Posterior vena cava (tissue), 2 donors: Measurements from ENCODE around the gene PECR. TPM values are rescaled to one million over a fixed set of nuclear protein-coding genes. Genes with fewer than 3 reads are reported as not detected.
"Not testable (repeated sequence)": the region's sequence is repeated elsewhere in the genome, so short reads cannot be mapped to it uniquely, and the experiment has no call there.

Experiments used
- DNase-seq: peaks from one replicate; pipeline ENCODE4 v3.0.0-alpha.2; 2020; ENCODE audit warnings: low spot score
- intact Hi-C, 2 donors: fragments of 100-400 bp; cut with DNase I; formaldehyde crosslinking; loops; one replicate each; pipeline versions ENCODE4 v1.14.1 to v1.14.2; 2022 to 2023
- total RNA-seq, 2 donors: library from RNA; stranded (reverse); fragmentation: NEBNext Ultra II Directional; extraction: Animal tissue kit (Norgen Biotek cat#: 25700); gene quantifications; one replicate each; pipeline ENCODE4 v1.2.1, GENCODE V29; 2021
- donor health status: DM: yes; HTN: yes; CAD: no.
- donor health status: DM: yes; HTN: yes; CAD: no.

Gene PECR
- total RNA-seq, 2 donors from 2014 or later: 3.4 to 4.5 TPM

DNA sequence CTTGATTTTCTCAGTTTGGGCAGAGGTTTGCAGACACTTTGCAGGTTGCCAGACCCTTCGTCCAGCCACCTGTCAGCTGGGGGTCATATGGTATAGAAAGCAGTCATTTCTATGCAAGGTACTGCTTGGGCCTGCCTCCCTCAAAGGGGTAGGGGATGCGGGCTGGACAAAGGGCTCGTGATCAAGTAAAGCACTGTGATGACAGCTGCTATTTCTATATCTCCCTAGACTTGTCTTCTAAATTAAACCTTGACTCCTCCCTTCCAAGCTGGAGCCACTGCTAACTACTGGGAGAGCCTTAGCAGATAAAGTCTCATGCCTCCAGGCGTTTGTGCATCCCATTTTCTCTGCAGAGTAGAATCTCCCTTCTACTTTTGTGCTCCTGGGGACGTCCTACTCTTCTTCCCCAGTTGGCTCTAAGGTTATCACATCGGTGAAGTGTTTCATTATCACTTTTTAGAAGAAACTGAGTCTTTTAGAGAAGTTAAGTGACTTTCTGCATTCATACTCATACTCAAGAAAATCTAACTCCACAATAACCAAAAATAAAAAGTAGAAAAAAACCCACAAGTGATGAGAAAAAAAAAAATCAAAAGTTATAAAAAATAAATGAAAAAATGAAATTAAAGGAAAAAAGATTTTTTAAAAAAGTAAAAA, 26.8 kb upstream of the PECR start:
- intact Hi-C loops: no loop called here
- DNase-seq: no peak

DNA sequence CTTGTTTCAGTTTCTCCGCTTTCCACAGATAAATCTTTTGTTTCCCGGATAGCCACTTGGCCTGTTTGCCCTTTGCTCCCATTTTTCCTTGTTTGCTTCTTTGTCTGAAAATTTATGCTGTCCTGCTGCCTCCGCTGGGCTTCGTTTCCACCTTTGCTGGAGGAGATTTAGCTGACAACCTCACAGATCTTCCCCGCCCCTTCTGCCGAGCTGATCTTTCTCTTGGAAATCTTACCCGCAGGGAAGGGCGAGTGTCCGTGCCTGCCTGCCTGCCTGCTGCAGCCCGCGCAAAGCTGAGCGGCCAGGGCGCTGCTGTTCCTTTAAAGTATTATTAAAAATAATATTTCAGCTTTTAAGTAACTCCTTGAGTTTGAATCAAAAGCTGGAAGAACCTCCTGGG, 26.2 kb upstream of the PECR start:
- no peak for DNase-seq
- intact Hi-C loops: no loop called here

DNA sequence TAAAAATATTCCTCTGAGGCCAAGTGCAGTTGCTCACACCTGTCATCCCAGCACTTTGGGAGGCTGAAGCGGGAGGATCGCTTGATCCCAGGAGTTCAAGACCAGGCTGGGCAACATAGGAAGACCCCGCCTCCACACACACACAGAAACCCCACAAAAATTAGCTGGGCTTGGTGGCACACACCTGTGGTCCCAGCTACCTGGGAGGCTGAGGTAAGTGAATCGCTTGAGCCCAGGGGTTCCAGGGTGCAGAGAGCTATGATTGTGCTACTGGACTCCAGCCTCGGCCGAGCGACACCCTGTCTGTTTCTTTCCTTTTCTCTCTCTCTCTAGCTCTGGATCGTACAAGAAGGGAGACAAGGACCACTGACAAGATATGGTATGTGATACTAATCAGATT, 25.7 kb upstream of the PECR start:
- intact Hi-C loops: no loop called here
- DNase-seq: no peak

DNA sequence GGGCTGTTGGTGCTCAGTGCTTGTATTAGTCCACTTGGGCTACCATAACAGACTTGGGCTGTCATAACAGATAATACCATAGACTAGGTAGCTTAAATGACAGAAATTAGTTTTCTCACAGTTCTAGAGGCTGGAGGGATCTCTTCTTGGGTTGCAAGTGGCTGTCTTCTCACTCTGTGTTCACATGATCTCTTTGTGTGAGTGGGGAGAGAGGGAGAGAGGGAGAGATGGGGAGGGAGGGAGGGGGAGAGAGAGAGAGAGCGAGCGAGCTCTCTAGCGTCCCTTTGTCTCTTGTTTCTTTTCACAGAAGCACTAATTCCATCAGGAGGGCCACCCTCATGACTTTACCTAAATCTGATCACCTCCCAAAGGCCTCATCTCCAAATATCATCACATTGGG, 23.1 kb upstream of the PECR start:
- intact Hi-C loops: no loop called here
- DNase-seq: no peak

DNA sequence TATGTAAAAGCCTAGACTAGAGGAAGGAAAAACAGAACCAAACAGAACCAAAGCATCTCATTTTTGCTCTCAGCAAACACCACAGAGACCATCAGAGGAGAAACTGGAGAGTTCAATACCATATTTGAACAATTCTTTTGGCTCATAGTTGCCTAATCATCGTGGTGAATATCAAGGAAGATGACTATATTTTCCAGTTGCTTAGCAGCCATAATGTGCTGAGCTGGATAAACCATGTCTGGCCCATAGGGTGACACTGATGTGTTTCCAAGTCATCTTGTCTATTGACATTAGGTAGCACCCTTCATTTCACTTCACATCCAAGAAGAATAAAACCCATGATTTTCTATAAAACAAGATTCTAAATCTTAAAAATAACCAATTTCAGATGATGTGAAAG, 21.6 kb upstream of the PECR start:
- intact Hi-C loops: no loop called here
- DNase-seq: no peak

DNA sequence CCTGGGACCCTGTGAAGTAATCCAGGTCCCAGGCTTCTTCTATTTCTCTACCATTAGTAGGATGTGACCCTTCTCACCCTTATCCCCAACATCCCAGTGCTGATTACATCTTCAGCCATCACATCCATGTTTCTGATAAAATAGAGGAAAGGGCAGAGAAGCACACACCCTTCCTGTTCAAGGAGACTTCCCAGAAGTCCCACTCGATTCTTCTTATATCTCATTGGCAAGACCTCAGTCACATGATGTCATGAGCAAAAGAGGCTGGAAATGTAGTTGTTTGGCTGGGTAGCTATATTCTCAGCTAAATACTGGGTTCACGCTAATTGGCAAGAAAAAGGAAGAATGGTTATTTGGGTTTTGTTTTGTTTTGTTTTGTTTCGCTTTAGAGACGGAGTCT, 19.5 kb upstream of the PECR start:
- intact Hi-C loops: no loop called here
- no peak for DNase-seq

DNA sequence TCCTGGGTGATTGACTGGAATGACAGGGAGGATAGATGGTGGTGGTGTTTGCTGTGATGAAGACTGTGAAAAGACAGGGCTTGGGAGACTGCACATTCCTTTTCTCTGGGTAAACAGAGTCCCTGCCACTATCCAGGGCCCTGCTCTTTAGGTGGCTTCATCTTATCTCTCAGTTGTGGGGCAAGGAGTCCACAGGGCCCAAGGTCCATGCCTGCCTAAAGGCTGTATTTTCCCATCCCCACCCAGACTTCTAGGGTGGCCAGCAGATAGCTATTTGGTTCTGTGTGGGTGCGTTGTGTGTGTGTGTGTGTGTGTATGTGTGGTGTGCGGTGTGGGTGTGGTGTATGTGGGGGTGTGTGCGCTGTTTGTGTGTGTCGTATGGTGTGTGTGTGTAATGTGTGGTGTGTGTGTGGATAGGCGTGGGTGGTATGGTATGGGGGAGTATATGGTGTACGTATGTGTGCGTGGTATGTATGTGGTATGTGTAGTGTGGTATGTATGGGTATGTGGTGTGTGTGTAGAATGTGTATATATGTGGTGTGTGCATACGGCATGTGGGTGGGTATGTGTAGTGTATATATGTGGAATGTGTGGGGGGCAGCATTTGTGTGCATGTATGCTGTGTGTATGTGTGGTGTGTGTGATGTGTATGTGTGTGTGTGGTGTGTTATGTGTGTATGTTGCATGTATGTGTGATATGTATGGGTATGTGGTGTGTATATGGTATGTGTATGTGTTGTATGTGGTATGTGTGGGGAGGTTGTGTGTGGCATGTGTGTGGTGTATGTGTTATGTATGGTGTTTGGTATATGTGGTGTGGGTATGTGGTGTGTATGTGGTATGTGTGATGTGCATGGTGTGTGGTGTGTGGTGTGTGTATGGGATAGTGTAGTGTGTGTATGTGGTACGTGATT, 17.1 kb upstream of the PECR start:
- DNase-seq: no peak
- intact Hi-C loops: no loop called here

DNA sequence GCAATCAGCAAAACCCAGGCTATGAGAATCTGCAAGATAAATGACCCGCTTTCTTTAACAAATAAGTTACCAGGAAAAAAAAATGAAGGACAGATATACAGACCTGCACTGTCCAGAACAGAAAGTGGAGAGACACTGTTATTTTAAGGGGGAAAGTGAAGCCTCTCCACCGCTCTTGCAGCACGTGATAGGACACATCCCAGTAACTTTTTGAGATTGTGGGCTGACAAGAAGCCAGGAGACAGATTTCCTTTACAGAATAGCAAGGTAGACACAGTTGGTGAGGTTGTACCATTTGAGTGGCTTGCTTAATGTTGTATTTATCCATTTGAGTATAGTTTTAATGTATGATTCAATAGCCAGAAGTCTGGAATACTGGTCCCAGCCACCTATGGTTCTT, 13.1 kb upstream of the PECR start:
- no peak for DNase-seq
- intact Hi-C loops: no loop called here

DNA sequence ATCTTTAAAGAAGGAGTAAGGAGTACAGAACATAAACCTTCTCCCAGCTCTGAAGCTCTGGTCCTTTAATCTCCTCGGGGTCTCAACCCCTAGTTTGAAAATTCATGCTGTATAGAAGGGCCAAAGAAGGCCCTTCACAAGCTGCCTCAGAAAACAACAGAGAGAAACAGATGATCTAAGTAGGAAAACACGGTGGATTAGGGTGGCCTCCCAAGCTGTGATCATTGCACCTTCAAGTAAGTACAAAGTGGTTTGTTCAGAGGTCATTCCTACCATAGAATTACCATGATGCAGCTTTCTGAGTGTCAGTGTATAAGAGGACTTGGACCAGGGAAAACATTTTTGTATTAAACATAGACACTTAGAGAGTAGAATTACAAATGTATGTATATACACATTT, 11.0 kb upstream of the PECR start:
- DNase-seq: no peak
- intact Hi-C loops: no loop called here

DNA sequence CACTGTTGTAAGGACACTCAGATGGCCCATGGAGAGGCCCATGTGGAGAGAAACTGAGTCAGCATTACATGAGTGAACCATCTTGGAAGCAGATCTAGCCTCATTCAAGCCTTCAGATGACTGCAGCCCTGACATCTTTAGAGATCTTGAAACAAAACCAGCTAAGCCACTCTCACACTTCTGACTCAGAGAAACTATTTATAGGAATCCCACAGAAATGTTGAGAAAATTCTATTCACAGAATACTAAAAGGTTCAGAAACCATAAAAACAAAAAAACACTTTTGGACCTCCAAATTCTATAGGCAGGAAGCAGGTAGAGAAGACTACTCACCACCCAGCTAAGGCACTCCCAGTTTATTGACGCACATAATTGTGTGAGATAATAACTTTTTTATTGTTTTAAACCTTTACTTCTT, 8.8 kb upstream of the PECR start:
- DNase-seq: no peak
- intact Hi-C loops: no loop called here

DNA sequence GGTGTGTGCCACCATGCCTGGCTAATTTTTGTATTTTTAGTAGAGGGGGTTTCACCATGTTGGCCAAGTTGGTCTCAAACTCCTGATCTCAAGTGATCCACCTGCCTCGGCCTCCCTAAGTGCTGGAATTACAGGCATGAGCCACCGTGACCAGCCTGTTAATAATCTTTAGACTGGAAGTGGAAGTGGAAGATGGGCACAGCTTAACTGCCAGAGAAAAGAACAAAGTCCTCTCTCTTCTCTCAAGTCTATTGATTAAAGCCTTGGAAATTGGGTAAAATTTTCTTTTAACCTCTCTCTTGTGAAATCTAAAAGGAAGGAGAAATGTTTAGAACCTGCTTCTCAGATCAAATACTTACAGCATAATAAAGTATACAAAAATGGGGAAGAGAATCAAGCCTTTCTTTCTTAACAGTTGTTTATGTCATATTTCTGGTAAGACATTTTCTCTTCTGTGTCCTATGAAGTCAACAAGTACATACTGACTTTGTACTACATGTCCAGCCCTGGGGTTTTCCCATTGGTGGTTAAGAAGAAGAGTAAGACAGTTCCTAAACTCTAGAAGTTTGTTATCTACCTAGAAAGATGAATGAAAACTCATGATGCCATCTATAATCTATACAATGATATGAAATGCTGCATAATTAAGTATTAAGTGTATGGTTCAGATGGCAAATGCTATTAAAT, 4.7 kb upstream of the PECR start:
- intact Hi-C loops: no loop called here

DNA sequence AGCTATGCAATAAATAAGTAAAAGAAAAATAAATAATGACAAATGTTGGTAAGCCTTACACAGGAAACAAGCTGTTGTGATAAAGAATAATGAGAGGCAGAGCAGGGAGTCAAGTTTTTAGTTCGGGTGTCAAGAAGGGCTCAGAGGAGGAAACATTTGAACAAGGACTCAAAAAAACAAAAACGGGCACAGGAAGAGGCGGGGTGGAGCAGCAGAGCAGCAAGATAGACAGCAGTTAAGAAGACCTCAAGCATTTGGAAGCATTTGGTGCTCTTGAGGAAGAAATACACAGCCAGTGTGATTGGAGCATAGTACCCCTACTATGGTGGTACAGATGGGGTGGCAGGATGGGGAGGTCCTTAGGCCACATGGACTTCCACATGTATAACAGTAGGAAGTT, 2.9 kb upstream of the PECR start:
- intact Hi-C loops: no loop called here
- no peak for DNase-seq

More for the DNA sequence above, 4.7 kb upstream of the PECR start:
- no peak for DNase-seq

DNA sequence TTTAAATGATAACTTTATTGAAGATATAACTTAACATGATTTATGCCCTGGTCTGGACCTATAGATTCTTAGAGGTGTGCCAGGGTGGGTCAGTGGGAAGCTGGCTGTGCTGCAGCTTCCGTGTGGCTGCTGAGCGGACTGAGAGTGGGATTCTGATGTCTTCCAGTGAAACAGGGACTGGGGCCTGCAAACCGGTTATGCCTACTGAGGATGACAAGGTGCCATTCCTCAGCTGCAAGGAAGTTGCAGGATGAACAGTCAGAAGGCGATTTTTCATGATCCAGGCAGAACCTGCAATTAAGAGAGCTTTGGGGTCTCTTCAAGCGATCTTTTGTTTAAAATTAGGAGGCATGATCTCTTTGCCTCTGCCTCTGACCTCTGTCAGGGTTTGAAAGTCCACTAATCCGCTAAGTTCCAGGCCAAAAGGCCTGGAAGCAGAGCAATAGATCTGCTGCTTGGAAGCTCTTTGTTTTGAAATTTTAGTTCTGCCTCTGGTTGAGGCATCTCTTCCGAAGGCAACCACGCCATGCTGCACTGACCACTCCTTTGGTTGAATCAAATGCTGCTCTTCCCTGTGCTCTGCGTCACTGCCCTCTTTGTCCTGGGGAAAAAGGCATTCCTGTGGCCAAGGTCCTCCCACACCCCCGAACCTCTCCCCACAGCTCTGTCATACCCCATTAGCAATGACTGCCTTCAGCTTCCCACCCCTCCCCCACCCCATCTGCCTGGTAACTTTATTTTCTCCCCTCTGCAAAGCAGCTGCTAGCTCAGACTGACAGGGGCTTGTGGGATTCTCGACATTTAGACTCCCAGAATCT, 2.1 kb upstream of the PECR start:
- no peak for DNase-seq
- intact Hi-C loops: no loop called here

DNA sequence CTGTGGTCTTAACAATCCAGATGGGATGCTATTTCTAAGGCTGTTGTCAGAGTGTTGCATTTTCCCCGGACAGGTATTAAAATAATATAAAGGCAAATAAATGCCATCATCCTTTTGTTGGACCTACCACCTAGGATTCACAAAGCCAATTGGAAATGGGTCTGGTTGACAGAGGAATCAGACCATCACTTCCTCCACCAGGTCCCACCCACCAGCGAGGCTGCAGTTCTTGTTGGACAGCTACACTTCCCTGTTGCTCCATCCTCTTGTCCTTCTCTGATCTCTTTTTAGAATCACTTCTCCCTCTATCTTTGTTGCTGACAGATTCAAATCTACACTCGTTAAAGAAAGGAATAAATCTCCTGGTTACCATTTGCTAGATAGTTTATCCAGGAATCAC, 1.2 kb upstream of the PECR start:
- intact Hi-C loops: no loop called here
- no peak for DNase-seq

DNA sequence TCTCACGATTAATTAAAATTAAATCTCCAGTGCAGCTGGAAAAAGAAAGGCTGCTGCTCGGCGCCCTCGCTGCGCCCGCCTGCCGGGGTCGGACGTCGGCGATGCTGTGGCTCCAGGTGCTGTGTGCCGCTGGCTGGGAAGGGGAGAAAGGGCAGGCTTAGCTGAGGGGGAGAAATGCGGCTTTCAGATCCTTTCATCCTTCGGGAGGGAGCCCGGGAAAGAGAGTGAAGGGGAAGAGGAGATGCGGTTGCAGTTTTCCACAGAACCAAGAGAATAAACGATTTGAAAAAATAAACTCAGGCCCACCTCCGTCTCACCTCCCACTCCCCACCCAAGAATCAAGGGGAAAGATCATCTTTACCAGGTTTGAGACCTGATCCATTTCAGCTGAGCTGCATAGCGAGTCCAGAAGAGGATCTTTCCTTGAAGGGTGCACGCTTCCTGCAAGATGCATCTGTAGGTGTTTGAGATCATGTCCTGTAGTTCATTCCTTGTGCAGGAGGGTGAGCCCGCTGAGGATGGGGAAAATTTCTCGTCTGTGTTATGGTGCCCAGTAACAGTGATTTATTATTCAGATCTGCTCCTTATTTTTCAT, 605 bp upstream of the PECR start:
- intact Hi-C loops: no loop called here
- DNase-seq: no peak

DNA sequence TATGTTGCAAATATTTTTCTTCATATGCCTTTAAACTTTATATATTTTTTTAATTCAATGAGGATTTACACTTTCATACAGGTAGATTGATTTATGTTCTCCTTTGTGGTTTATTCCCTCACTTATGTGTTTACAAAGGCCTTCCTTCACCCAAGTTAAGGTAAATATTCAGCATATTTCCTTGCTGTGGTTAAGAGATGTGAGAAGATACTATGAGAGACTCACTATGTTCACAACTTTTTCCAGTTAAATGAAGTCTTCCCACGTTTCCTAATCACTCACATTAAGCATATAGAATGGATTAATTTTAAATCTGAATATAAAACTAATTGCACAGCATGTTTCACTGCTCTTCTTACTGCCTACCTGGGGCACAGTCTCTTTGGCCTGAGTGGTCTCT, 597 bp downstream of the PECR start:
- intact Hi-C loops: no loop called here
- DNase-seq: no peak

DNA sequence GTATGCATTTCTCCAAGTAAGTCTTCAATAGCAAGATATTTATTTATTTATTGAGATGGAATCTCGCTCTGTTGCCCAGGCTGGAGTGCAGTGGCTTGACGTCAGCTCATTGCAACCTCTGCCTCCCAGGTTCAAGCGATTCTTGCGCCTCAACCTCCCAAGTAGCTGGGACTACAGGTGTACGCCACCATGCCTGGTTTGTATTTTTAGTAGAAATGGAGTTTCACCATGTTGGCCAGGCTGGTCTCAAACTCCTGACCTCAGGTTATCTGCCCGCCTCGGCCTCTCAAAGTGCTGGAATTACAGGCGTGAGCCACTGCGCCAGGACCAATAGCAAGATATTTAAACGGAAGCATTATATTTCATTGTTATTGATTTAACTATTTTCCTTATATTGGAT, 1.6 kb downstream of the PECR start:
- intact Hi-C loops, DNase-seq: not testable (repeated sequence)

DNA sequence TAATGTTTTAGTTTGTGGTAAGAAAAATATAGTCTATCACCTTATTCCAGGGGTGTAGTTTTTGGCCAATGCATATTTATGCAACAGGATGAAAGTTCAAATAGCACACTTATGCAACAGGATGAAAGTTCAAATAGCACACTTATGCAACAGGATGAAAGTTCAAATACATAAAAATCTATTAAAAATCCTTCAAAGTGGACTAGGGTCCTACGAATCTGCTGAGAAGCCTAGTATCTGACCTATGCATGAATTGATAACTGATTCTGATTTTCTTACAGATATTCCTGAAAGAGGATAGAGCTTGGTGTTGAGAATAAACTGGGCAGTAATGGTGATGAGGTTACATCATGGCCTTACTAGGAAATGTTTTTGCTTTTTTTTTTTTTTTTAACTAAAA, 2.8 kb downstream of the PECR start:
- intact Hi-C loops: no loop called here
- DNase-seq: no peak
